Fibroblast of lung (primary cell): ENCODE results near the gene MEGF6. TPM values are rescaled to one million over a fixed set of nuclear protein-coding genes. Genes with fewer than 3 reads are reported as not detected.

Experiments used
- DNase-seq, 2 donors: peaks; one replicate each; pipeline versions ENCODE4 v3.0.0 to v3.0.0-alpha.2; 2010; ENCODE audit warnings: low read depth in 2 of 2
- H2AFZ ChIP-seq: 2 replicates; pipeline ENCODE4 v1.5.1; 2012; ENCODE audit warnings: low read length, control low read depth, inconsistent platforms
- H3K27ac ChIP-seq: 2 replicates; pipeline ENCODE4 v1.5.1; 2011; ENCODE audit warnings: low read length, control low read depth; ENCODE audit not compliant: insufficient read depth
- H3K27me3 ChIP-seq: 2 replicates; pipeline ENCODE4 v1.5.1; 2011; ENCODE audit warnings: mild to moderate bottlenecking, low read length; ENCODE audit not compliant: control insufficient read depth, insufficient read depth
- H3K36me3 ChIP-seq: 2 replicates; pipeline ENCODE4 v1.5.1; 2011; ENCODE audit warnings: low read length; ENCODE audit not compliant: control insufficient read depth, insufficient read depth
- H3K4me1 ChIP-seq: 2 replicates; pipeline ENCODE4 v1.5.1; 2011; ENCODE audit warnings: low read length; ENCODE audit not compliant: control insufficient read depth, insufficient read depth; ENCODE audit errors: extremely low read depth
- H3K4me2 ChIP-seq: 2 replicates; pipeline ENCODE4 v1.5.1; 2011; ENCODE audit warnings: low read length, control low read depth; ENCODE audit not compliant: insufficient read depth; ENCODE audit errors: extremely low read depth
- H3K4me3 ChIP-seq, 4 experiments: fragments of 200-600 bp in 1 of 4; sonication (generic) in 1 of 4; replicated peaks in 1 of 4; 2 replicates each; pipeline ENCODE4 v1.5.1; 2011 to 2016; ENCODE audit warnings: low read length in 4 of 4, low read depth in 3 of 4, mild to moderate bottlenecking in 3 of 4, control low read depth in 2 of 4, inconsistent platforms in 1 of 4, mixed read lengths in 1 of 4; ENCODE audit not compliant: insufficient read depth in 1 of 4; ENCODE audit errors: control extremely low read depth in 1 of 4
- H3K79me2 ChIP-seq: 2 replicates; pipeline ENCODE4 v1.5.1; 2012; ENCODE audit warnings: mild to moderate bottlenecking, low read length, inconsistent platforms; ENCODE audit not compliant: control insufficient read depth, insufficient read depth
- H3K9ac ChIP-seq: 2 replicates; pipeline ENCODE4 v1.5.1; 2011; ENCODE audit warnings: mild to moderate bottlenecking, low read length, control low read depth; ENCODE audit not compliant: insufficient read depth
- H3K9me3 ChIP-seq: 2 replicates; pipeline ENCODE4 v1.5.1; 2012; ENCODE audit warnings: low read depth, low read length; ENCODE audit not compliant: control insufficient read depth, insufficient read depth
- H4K20me1 ChIP-seq: 2 replicates; pipeline ENCODE4 v1.5.1; 2011; ENCODE audit warnings: low read length; ENCODE audit not compliant: control insufficient read depth, insufficient read depth; ENCODE audit errors: extremely low read depth
- CTCF ChIP-seq, 2 donors: IDR thresholded peaks in 1 of 2; conservative IDR thresholded peaks in 1 of 2; 1 replicate in 1 of 2; 2 replicates in 1 of 2; pipeline ENCODE4 v1.5.1; 2011 to 2012; ENCODE audit warnings: low read length in 2 of 2, control low read depth in 1 of 2, inconsistent platforms in 1 of 2, low read depth in 1 of 2, mild to moderate bottlenecking in 1 of 2
- EZH2 ChIP-seq: IDR thresholded peaks from 2 replicates; pipeline ENCODE4 v1.5.1; 2012; ENCODE audit warnings: low read length, control low read depth, mild to moderate bottlenecking; ENCODE audit errors: missing control alignments
- polyA plus RNA-seq, 2 donors: library from polyadenylated mRNA; depleted of rRNA in 1 of 2; stranded (reverse) in 1 of 2; unstranded in 1 of 2; fragments of >200 nt; gene quantifications; 2 replicates each; pipeline ENCODE4 v1.2.1, GENCODE V29; 2011 to 2012; ENCODE audit warnings: missing spikeins in 1 of 2
- total RNA-seq: library from RNA; depleted of rRNA; stranded (reverse); fragments of >200 nt; gene quantifications from 2 replicates; pipeline ENCODE4 v1.2.1, GENCODE V29; 2014

The MEGF6 gene
- total and polyA plus RNA-seq, 2 donors (not counting 1 experiment from before 2014, with no cell fraction given) = 1.6 to 11.6 TPM

GRCh38 chr1:3629561-3630160 lies 18.4 kb upstream of the MEGF6 start:
- peaks cover 14% of the 10 kb centered on the region for H3K36me3 ChIP-seq
- H3K4me1 ChIP-seq = no peaks in the 10 kb centered on the region
- H2AFZ ChIP-seq = no peak overlapping the region
- DNase-seq = no peak
- H3K9me3 ChIP-seq = no peaks in the 10 kb centered on the region
- no peak overlapping the region for H3K4me3 ChIP-seq
- no peak for TF ChIP-seq CTCF (conservative IDR thresholded peaks at IDR 0.05 in 1 of 2, IDR thresholded peaks at IDR 0.05 in 1 of 2; ENCODE audit: low read depth in 1 of 2, low read length in 2 of 2)
- no peaks in the 10 kb centered on the region for H4K20me1 ChIP-seq
- H3K27ac ChIP-seq = no peak overlapping the region
- H3K27me3 ChIP-seq = no peaks in the 10 kb centered on the region
- no peak overlapping the region for H3K4me2 ChIP-seq
- peaks cover 5% of the 10 kb centered on the region for H3K79me2 ChIP-seq
- H3K9ac ChIP-seq = no peak overlapping the region

DNA sequence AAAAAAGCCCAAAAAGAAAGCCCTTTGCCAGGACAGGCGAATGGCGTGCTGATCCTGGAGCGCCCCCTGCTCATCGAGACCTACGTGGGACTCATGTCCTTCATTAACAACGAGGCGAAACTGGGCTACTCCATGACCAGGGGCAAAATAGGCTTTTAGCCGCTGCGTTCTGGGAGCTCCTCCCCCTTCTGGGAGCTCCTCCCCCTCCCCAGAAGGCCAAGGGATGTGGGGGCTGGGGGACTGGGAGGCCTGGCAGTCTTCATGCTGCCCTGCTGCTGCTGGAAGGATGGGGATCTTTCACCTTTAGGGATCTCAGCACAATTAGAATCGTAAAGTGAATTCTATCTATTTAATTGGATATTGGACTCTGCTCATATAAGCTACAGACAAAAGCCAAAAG lies 17.1 kb upstream of the MEGF6 start:
- Histone ChIP-seq H3K9me3 (no peaks in the 10 kb centered on the region), H3K27ac (no peak overlapping the region), H2AFZ (no peak overlapping the region), H3K79me2 (peaks cover 5% of the 10 kb centered on the region), H4K20me1 (no peaks in the 10 kb centered on the region), H3K9ac (no peak overlapping the region), H3K27me3 (no peaks in the 10 kb centered on the region), H3K4me3 (no peak overlapping the region), H3K4me2 (no peak overlapping the region), H3K4me1 (no peaks in the 10 kb centered on the region), H3K36me3 (peaks cover 11% of the 10 kb centered on the region)
- no peak for DNase-seq
- TF ChIP-seq EZH2 (no peak), CTCF (conservative IDR thresholded peaks at IDR 0.05 in 1 of 2, IDR thresholded peaks at IDR 0.05 in 1 of 2; ENCODE audit: low read depth in 1 of 2, low read length in 2 of 2) (no peak)

GRCh38 chr1:3627515-3628253 lies 16.4 kb upstream of the MEGF6 start:
- no peak overlapping the region for H3K4me3 ChIP-seq
- no peaks in the 10 kb centered on the region for H3K9me3 ChIP-seq
- DNase-seq = no peak
- no peaks in the 10 kb centered on the region for H3K27me3 ChIP-seq
- H3K79me2 ChIP-seq = peaks cover 5% of the 10 kb centered on the region
- no peak overlapping the region for H3K9ac ChIP-seq
- H3K36me3 ChIP-seq = peaks cover 11% of the 10 kb centered on the region
- H3K4me1 ChIP-seq = peaks cover 4% of the 10 kb centered on the region
- H3K4me2 ChIP-seq = no peak overlapping the region
- no peaks in the 10 kb centered on the region for H4K20me1 ChIP-seq
- no peak overlapping the region for H3K27ac ChIP-seq
- TF ChIP-seq EZH2 (no peak), CTCF (conservative IDR thresholded peaks at IDR 0.05 in 1 of 2, IDR thresholded peaks at IDR 0.05 in 1 of 2; ENCODE audit: low read depth in 1 of 2, low read length in 2 of 2) (no peak)
- H2AFZ ChIP-seq = no peak overlapping the region
